ENCODE data around the gene KRTAP5-2.

The KRTAP5-2 gene

DNA sequence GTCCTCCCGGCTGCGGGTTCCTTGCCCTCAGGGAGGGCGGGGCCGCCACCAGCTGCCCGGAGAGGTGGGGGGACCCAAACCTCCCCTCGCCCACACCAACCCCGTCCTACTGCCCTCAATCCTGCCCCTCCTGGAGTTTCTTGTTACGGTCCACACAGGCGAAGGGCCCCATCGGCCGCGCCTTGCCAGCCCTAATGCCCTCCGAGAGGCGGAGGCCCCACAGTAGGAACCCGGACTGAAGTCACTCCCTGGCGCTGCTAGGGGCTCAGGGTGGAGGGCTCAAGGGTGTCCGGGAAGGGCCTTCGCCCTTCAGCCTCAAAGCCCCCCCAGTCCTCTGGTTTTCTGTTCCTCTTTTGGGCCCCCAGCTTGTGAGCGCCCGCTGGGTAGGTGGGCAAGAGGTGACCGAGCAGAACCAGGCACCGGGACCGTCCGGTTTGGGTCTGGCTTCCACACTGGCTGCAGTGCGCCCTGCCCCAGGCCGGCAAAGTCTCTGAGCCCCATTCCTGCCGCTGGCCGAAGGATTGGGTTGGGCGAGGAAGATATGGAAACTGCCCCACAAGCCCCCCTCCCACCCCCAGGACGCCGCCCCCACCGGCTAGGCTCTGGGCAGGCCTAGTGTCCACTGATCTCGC is 50.5 kb downstream of the KRTAP5-2 start:
- Histone ChIP-seq H3K27me3 (ENCODE audit: insufficient read depth, low read depth) (peaks cover 67% of the 10 kb centered on the region), H2AFZ (ENCODE audit: low read depth) (no peak overlapping the region), H3K9ac (no peak overlapping the region), H3K79me2 (ENCODE audit: insufficient read depth, low read depth) (no peaks in the 10 kb centered on the region), H3K4me1 (ENCODE audit: low read depth, poor library complexity, severe bottlenecking) (no peaks in the 10 kb centered on the region), H3K36me3 (ENCODE audit: insufficient read depth) (no peaks in the 10 kb centered on the region), H3K4me3 (IDR thresholded peaks at IDR 0.05; ENCODE audit: insufficient read depth, low read depth, low read length) (no peak overlapping the region), H3K4me2 (no peak overlapping the region; the same call in 1 of the 2 replicates), H3K27ac (no peak overlapping the region), H4K20me1 (ENCODE audit: insufficient read depth) (no peaks in the 10 kb centered on the region)
- TF ChIP-seq, protein P1, sequence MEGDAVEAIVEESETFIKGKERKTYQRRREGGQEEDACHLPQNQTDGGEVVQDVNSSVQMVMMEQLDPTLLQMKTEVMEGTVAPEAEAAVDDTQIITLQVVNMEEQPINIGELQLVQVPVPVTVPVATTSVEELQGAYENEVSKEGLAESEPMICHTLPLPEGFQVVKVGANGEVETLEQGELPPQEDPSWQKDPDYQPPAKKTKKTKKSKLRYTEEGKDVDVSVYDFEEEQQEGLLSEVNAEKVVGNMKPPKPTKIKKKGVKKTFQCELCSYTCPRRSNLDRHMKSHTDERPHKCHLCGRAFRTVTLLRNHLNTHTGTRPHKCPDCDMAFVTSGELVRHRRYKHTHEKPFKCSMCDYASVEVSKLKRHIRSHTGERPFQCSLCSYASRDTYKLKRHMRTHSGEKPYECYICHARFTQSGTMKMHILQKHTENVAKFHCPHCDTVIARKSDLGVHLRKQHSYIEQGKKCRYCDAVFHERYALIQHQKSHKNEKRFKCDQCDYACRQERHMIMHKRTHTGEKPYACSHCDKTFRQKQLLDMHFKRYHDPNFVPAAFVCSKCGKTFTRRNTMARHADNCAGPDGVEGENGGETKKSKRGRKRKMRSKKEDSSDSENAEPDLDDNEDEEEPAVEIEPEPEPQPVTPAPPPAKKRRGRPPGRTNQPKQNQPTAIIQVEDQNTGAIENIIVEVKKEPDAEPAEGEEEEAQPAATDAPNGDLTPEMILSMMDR (conservative IDR thresholded peaks at IDR 0.05; ENCODE audit: low read depth, low read length): no peak
